DND-41 (cell line): ENCODE measurements around the gene VAPA.

Source experiments
- EZH2 ChIP-seq: IDR thresholded peaks from 3 replicates; pipeline ENCODE4 v1.6.1; 2012; ENCODE audit warnings: borderline replicate concordance, low read depth, mild to moderate bottlenecking, moderate library complexity, low read length, inconsistent platforms; ENCODE audit not compliant: severe bottlenecking
- TF ChIP-seq, protein P1 (sequence below): IDR thresholded peaks from 2 replicates; pipeline ENCODE4 v1.5.1; 2012; ENCODE audit warnings: borderline replicate concordance, low read length, moderate library complexity, mild to moderate bottlenecking; ENCODE audit not compliant: poor library complexity, severe bottlenecking; ENCODE audit errors: extremely low read depth

DNA sequence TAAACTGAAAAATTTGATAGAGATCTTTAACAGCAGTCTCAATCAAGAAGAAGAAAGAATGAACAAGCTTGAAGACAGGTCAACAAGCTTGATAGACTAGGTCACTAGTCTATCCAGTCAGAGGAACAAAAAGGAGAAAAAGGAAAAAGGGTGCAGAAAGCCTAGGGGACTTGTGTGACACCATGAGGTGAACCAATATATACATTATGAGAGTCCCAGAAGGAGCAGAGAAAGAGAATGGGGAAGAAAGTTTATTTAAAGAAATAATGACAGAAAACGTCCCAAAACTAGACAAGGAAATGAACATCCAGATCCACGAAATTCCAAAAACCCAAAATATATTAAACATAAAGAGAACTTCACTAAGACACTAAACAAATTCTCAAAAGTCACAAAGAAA is 84.5 kb downstream of the VAPA start:
- TF ChIP-seq, protein P1, sequence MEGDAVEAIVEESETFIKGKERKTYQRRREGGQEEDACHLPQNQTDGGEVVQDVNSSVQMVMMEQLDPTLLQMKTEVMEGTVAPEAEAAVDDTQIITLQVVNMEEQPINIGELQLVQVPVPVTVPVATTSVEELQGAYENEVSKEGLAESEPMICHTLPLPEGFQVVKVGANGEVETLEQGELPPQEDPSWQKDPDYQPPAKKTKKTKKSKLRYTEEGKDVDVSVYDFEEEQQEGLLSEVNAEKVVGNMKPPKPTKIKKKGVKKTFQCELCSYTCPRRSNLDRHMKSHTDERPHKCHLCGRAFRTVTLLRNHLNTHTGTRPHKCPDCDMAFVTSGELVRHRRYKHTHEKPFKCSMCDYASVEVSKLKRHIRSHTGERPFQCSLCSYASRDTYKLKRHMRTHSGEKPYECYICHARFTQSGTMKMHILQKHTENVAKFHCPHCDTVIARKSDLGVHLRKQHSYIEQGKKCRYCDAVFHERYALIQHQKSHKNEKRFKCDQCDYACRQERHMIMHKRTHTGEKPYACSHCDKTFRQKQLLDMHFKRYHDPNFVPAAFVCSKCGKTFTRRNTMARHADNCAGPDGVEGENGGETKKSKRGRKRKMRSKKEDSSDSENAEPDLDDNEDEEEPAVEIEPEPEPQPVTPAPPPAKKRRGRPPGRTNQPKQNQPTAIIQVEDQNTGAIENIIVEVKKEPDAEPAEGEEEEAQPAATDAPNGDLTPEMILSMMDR: no peak
- no peak for TF ChIP-seq EZH2
